IPS-18a (cell line): ENCODE results near the gene ZNF423.
A peak's percentile ranks its signal among the peaks of the same experiment; 100 is the strongest.

Experiments used
- H3K27ac ChIP-seq: one replicate; pipeline ENCODE4 v1.5.1; 2013; ENCODE audit warnings: low read length
- H3K27me3 ChIP-seq: one replicate; pipeline ENCODE4 v1.6.1; 2013; ENCODE audit warnings: mild to moderate bottlenecking, low read length; ENCODE audit not compliant: control insufficient read depth, insufficient read depth
- H3K36me3 ChIP-seq: one replicate; pipeline ENCODE4 v1.6.1; 2013; ENCODE audit warnings: low read depth, low read length; ENCODE audit not compliant: control insufficient read depth
- H3K4me1 ChIP-seq: one replicate; pipeline ENCODE4 v1.6.1; 2013; ENCODE audit warnings: low read depth, low read length; ENCODE audit not compliant: control insufficient read depth
- H3K4me3 ChIP-seq: one replicate; pipeline ENCODE4 v1.5.1; 2013; ENCODE audit warnings: low read length
- H3K9ac ChIP-seq: one replicate; pipeline ENCODE4 v1.6.1; 2013; ENCODE audit warnings: mild to moderate bottlenecking, low read length, moderate library complexity
- H3K9me3 ChIP-seq: one replicate; pipeline ENCODE4 v1.6.1; 2013; ENCODE audit warnings: low read depth, low read length; ENCODE audit not compliant: control insufficient read depth

Gene ZNF423

DNA sequence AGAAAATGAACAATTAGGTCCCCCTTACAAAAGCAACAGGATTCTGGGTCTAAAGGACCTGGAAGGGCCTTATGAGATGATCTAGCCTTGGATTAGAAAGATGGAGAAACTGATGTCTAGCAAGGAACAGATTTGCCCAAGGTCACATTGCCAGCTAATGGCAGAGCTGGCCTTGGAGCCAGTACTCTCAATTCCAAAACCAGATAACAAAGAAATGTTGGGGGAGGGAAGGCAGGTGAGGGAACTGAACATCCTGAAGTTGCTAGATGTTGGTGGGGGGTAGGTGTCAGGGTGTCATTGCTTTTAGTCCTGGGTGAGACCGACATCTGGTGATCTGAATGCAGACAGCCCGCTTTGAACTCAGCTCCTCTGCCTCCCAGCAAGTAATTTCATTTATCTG is 11.3 kb upstream of the ZNF423 start:
- Histone ChIP-seq H3K27ac (no peak overlapping the region), H3K9ac (no peak overlapping the region), H3K36me3 (no peaks in the 10 kb centered on the region), H3K4me3 (no peak overlapping the region), H3K9me3 (no peaks in the 10 kb centered on the region), H3K27me3 (peaks cover 17% of the 10 kb centered on the region), H3K4me1 (peaks cover 18% of the 10 kb centered on the region)

DNA sequence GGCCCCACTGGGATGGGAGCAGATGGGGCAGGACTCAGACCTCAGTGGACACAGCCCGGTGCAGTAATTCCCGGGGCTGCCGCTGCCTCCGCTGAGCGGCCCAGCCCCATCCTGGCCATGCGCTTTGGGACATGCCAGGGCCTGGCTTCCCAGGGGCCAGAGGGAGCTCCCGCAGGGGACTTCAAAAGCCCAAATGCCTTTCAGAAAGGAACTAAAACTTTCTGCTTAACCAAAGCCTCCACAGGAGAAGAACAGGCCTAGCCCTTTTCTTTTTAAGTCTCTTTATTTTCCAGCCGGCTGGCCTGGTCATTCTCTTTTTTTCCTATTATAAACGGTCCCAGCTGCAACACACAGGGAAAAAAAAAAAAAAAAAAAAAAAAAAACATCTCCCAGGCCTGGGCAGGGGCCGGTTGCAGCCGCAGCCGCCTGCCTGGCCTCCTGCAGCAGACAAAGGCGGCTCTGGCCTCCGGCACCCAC is 10.7 kb upstream of the ZNF423 start:
- Histone ChIP-seq H3K27me3 (peaks cover 23% of the 10 kb centered on the region), H3K27ac (no peak overlapping the region), H3K4me3 (no peak overlapping the region), H3K36me3 (no peaks in the 10 kb centered on the region), H3K4me1 (peaks cover 18% of the 10 kb centered on the region), H3K9me3 (no peaks in the 10 kb centered on the region), H3K9ac (no peak overlapping the region)

DNA sequence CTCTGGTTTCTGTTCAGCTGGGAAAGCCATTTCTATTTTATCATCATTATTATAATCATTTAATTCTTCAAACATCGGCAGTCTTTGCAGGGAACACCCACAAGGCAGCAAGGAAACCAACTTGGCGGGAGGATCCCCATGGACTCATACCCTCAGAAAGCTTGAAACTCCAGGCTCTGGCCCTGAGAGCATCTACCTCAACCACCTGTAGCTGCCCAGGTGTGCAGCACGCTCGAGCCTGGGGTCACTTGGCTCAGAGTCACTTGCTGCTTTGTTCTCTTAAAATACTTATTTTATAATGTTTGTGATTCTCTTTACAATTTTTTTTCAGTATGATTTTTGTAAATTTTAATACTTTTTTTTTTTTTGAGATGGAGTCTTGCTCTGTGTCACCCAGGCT is 6.8 kb upstream of the ZNF423 start:
- H3K9ac ChIP-seq, result no peak overlapping the region
- H3K36me3 ChIP-seq, result no peaks in the 10 kb centered on the region
- H3K27ac ChIP-seq, result no peak overlapping the region
- no peak overlapping the region for H3K4me3 ChIP-seq
- H3K9me3 ChIP-seq, result no peaks in the 10 kb centered on the region
- H3K27me3 ChIP-seq, result peaks cover 55% of the 10 kb centered on the region
- peaks cover 13% of the 10 kb centered on the region for H3K4me1 ChIP-seq

DNA sequence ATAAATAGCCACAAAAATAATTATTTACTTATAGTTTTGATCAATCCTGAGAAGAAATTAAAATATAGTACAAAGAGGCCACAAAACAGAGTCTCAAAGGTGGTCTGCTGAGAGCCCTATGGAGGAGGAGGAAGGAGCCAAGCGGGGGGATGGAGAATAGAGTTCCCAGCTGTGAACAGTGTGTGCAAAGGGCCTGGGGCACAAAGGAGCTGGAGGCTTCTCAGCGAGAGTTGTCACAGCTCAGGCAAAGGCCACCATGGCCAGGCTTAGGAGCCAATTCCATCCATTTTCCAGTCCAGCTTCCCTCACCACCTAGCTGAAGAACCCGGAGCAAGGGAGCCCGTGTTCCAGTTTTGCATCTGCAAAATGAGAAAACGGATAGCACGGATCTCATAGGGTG is 5.4 kb upstream of the ZNF423 start:
- Histone ChIP-seq H3K9me3 (no peaks in the 10 kb centered on the region), H3K27me3 (peaks cover 59% of the 10 kb centered on the region), H3K4me1 (peaks cover 2% of the 10 kb centered on the region), H3K27ac (no peak overlapping the region), H3K9ac (no peak overlapping the region), H3K36me3 (no peaks in the 10 kb centered on the region), H3K4me3 (no peak overlapping the region)

DNA sequence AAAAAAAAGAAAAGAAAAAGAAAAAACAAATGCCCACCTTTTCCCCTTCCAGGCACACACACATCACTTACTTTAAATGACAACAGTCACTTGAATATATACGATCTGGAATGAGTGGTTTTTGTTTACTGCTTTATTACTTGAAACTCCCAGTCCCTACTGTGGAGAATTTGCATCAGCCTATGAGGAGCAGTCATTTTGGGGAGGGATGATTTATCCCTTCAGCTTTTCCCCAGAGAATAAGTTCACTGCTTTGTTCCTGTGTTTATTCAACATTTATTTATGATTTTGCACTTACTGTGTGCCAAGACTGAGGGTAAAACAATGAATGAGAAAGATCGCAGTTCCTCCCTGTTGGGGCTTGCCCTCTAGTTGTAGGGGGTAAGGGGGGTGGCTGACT is 4.7 kb upstream of the ZNF423 start:
- no peaks in the 10 kb centered on the region for H3K4me1 ChIP-seq
- no peak overlapping the region for H3K9ac ChIP-seq
- H3K27me3 ChIP-seq, result peaks cover 52% of the 10 kb centered on the region
- H3K27ac ChIP-seq, result no peak overlapping the region
- H3K4me3 ChIP-seq, result no peak overlapping the region
- H3K9me3 ChIP-seq, result no peaks in the 10 kb centered on the region
- H3K36me3 ChIP-seq, result no peaks in the 10 kb centered on the region

DNA sequence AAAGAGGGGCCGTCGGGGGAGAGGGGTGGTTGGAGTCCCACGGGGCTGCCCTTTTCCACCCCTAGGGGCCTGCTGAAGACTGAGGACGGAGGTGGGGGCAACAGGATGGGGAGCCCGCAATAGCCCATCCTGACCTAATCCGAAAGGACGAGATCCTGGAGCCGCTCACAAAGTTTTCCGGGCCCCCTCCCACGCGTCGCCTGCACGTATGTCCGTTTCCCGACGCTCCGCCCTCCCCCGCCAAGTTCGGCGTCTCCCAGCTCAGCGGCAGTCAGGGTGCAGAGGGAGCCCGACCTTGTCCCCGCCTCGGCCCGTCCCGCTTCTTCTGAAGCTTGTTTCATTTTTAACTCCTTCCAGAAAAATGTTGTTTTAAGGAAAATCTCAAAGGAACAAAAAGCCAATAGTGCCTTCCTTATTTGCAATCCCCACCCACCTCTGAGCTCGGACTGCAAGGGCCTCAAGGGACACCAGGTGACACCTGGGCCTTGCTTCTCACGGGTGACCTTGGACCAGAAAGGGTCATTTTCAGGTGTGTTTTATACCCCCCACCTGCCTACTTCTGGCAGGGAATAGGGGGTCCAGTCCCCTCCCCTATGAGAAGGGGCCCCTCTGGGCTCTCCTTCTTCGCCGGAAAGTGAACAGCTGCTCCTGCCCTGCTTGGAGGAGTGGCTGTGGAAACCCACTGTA is 3.4 kb upstream of the ZNF423 start:
- peak overlapping the region; percentile 48 for H3K4me3 ChIP-seq

DNA sequence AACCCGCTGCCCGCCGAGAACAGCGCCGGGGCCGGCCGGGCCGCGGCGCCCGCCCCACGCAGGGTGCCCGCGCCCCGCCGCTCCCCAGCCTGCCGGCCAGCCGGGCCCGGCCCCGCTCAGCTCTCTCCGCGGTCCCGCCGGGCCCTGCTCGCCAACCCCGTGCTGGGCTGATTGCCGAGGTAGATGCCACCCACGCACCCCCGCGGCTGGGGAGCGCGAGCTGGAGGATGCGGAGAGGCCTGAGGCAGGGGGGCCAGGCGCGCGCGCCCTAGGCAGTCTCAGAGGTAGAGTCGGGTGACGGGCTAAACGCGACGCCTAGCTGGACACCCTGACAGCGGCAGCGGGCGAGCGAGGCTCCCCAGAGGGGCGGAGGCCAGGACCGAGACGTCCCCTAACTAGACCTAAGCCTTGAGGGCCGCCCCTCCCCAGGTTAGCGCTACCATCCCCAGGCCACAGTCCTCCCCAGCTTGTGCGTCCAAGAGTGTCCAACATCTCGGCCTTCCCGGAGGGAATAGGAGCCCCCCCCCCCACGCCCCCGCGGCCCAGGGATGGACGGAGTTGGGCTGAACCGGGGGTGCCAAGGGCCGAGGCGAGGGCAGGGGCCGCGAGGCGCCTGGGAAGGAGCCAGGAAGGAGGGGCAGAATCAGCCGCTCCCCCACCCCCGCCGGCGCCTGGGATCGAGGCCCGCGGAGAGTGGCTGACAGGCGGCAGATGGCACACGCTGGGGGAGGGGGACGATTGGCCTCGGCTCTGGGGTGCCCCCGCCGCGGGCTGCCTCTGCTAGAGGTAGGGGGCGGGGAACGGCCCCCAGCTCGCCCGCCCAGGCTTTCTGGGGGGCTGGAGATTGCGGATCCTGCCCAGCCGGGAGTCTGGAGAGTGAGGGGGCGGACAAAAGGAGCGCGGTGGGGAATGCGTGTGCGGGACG is 2.5 kb upstream of the ZNF423 start:
- peak overlapping the region; percentile 48 for H3K4me3 ChIP-seq
- H3K27me3 ChIP-seq, result peaks cover 46% of the 10 kb centered on the region
- H3K4me1 ChIP-seq, result peaks cover 7% of the 10 kb centered on the region
- H3K27ac ChIP-seq, result no peak overlapping the region
- H3K9ac ChIP-seq, result no peak overlapping the region
- H3K36me3 ChIP-seq, result no peaks in the 10 kb centered on the region
- no peaks in the 10 kb centered on the region for H3K9me3 ChIP-seq

More for the DNA sequence above, 3.4 kb upstream of the ZNF423 start:
- Histone ChIP-seq H3K27me3 (peaks cover 46% of the 10 kb centered on the region), H3K9me3 (no peaks in the 10 kb centered on the region), H3K36me3 (no peaks in the 10 kb centered on the region), H3K9ac (no peak overlapping the region), H3K4me1 (no peaks in the 10 kb centered on the region), H3K27ac (no peak overlapping the region)

DNA sequence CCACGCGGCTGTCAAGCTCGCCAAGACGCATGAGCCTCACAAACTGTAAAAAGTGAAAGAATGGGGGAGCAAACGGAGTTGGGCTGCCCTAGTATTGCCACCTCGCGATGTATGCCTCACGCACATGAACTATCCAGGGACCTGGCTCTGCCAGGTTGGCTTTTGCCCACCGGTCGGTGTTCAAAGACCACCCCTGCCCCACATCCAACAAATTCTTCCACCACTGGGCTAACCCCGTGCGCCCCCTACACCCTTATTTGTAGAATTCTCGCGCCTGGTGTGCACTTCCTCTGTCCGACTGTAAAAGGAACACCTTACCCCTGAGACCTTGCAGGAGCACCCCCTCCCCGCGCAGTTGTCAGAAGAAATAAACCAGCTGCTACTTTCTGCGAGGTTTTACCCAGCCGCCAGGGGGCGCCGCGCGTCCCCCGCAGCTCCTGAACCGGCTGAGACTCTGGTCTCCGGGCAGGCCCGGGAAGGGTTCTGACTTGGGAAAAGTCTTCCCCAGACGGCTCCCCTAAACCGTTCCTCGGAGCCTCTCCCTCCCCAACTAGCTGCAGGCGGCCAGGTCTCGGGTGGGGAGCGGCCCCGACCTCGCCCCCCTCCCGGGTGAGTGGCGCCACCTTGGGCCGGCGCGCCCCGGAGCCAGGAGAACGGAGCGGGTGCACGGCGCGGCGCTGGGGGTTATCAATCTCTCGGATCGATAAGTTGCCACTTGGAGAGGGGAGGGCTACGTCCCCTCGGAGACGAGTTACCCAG is 1.7 kb upstream of the ZNF423 start:
- Histone ChIP-seq H3K4me3 (peak overlapping the region; percentile 65), H3K36me3 (no peaks in the 10 kb centered on the region), H3K9me3 (no peaks in the 10 kb centered on the region), H3K27me3 (peaks cover 46% of the 10 kb centered on the region), H3K9ac (no peak overlapping the region), H3K27ac (no peak overlapping the region), H3K4me1 (peaks cover 14% of the 10 kb centered on the region)

DNA sequence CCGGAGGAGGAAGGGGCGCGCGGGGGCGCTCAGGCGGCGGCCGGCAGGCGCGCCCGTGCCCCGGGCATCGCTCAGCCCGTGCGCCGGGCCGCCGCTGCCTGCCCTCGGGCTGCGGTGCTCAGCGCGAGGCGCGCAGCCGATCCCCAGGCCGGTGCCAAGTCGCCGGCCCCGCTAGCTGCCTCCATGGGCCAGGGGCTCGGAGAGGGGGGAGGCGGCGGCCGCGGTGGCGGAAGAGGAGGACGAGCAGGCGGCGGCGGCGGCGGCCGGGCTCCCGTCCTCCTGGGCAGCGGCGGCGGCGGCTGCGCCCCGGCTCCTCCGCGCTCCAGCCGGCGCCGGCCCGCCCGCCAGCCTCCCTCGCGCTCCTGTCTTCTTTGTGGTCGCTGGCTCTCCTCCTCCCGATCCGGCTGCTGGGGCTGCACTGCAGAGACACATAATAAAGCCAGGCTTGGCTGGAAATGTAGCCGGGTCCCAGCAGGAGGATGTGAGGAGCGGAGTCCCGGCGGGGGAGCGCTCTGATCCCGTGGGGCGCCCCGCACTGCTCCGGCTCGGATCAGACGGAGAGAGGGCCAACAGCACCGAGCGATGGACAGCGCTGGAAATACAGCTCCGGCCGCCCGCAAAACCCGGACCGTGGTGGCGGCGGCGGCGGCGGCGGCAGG is 889 bp upstream of the ZNF423 start:
- Histone ChIP-seq H3K9me3 (no peaks in the 10 kb centered on the region), H3K9ac (peak overlapping the region; percentile 71), H3K27ac (no peak overlapping the region), H3K27me3 (peaks cover 40% of the 10 kb centered on the region), H3K36me3 (no peaks in the 10 kb centered on the region), H3K4me1 (peaks cover 21% of the 10 kb centered on the region), H3K4me3 (peak overlapping the region; percentile 77)

DNA sequence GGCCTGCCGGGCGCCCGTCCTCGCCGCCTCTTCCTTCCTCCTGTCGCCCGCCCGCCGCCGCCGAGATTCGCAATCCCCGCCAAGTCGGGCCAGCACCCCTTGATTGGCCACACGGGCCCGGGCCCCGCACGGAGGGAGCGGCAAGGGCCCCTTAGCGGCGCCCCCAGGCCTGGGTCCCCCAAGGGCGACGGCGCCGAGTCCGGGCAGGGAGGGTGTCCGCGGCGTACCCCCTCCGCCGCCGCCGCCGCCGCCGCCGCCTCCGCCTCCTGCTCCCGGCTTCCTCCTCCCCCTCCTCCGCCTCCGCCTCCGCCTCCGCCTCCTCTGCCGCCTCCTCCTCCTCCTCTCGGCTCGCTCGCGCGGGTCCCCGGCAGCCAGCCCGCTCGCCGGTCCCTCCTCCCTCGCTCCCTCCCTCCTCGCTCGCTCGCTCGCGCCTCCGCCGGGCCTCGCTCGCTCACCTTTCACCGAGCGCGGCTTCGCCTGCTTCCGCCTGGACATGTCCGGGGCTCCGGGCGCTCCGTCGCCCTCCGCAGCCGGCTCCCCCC is 561 bp downstream of the ZNF423 start:
- Histone ChIP-seq H3K27me3 (peaks cover 30% of the 10 kb centered on the region), H3K36me3 (no peaks in the 10 kb centered on the region), H3K4me3 (peak overlapping the region; percentile 62), H3K4me1 (peaks cover 35% of the 10 kb centered on the region), H3K9ac (peak overlapping the region; percentile 68), H3K9me3 (no peaks in the 10 kb centered on the region), H3K27ac (no peak overlapping the region)
